ENCODE measurements around the gene NFIC.
"Not testable (repeated sequence)": the region's sequence is repeated elsewhere in the genome, so short reads cannot be mapped to it uniquely, and the experiment has no call there.

The NFIC gene

GRCh38 chr19:3401004-3401768 lies 34.8 kb downstream of the NFIC start:
- no peak for DNase-seq

- DNase-seq, result no peak
These were observed 36.5 kb downstream of the NFIC start for GRCh38 chr19:3402631-3403443.

- DNase-seq, result no peak
These were observed 37.3 kb downstream of the NFIC start for GRCh38 chr19:3403489-3404323.

- no peak for DNase-seq
These were observed 38.2 kb downstream of the NFIC start for GRCh38 chr19:3404324-3405260.

- no peak for DNase-seq
These were observed 38.9 kb downstream of the NFIC start for GRCh38 chr19:3405261-3405653.

GRCh38 chr19:3406571-3407111 lies 40.3 kb downstream of the NFIC start:
- DNase-seq, result no peak

GRCh38 chr19:3407556-3408516 lies 41.5 kb downstream of the NFIC start:
- no peak for DNase-seq

GRCh38 chr19:3408996-3409345 lies 42.6 kb downstream of the NFIC start:
- DNase-seq, result no peak

GRCh38 chr19:3409346-3410064 lies 43.1 kb downstream of the NFIC start:
- no peak for DNase-seq

- no peak for DNase-seq
These were observed 45.3 kb downstream of the NFIC start for GRCh38 chr19:3411636-3412035.

GRCh38 chr19:3412066-3412465 lies 45.7 kb downstream of the NFIC start:
- DNase-seq, result no peak

GRCh38 chr19:3413796-3414327 lies 47.5 kb downstream of the NFIC start:
- DNase-seq, result no peak

- DNase-seq, result no peak
These were observed 49.3 kb downstream of the NFIC start for GRCh38 chr19:3415695-3416094.

GRCh38 chr19:3420244-3420755 lies 53.9 kb downstream of the NFIC start:
- DNase-seq, result no peak

- no peak for DNase-seq
These were observed 54.7 kb downstream of the NFIC start for GRCh38 chr19:3420909-3421619.

GRCh38 chr19:3421656-3422055 lies 55.3 kb downstream of the NFIC start:
- not testable (repeated sequence) for DNase-seq

GRCh38 chr19:3423183-3423829 lies 56.9 kb downstream of the NFIC start:
- DNase-seq, result no peak

- DNase-seq, result no peak
These were observed 60.0 kb downstream of the NFIC start for GRCh38 chr19:3426433-3426832.
